Activated CD8-positive, alpha-beta T cell treated with anti-CD3 and anti-CD28 coated beads for 36 hours (primary cell): ENCODE measurements around the gene SCAF4. TPM values are rescaled to one million over a fixed set of nuclear protein-coding genes. Genes with fewer than 3 reads are reported as not detected.

Experiments used
- total RNA-seq, 2 experiments: library from RNA; stranded (reverse); gene quantifications; one replicate each; pipeline ENCODE4 v1.2.3, GENCODE V29; 2021

SCAF4 gene
- total RNA-seq, 2 experiments from 2014 or later = 48.6 to 49.3 TPM

Other genes with a start within 250 kb of the SCAF4 start
- gene SOD1, start 72.4 kb downstream of the SCAF4 start, total RNA-seq = 100 to 1,000 TPM; 277 to 286 TPM
- under 1 TPM; 0.20 to 0.27 TPM for gene HUNK, start 140.9 kb upstream of the SCAF4 start, total RNA-seq